ENCODE data around the gene AUTS2. TPM values are rescaled to one million over a fixed set of nuclear protein-coding genes. Genes with fewer than 3 reads are reported as not detected.

AUTS2 gene
- total and polyA plus RNA-seq, 9 of the 15 experiments (the other 6 are each of a cell fraction or from before 2014, with no cell fraction given): 0.58 TPM; not detected in 8

GRCh38 chr7:70622936-70623335, 1024.7 kb downstream of the AUTS2 start:
- Histone ChIP-seq H3K4me2 (ENCODE audit: insufficient read depth, low read length) (no peak overlapping the region), H3K9me3 (replicated peaks; ENCODE audit: control insufficient read depth, insufficient read depth, low read depth, low read length) (no peaks in the 10 kb centered on the region), H3K27ac (ENCODE audit: extremely low read depth, low read depth, low read length) (no peak overlapping the region), H3K9me1 (ENCODE audit: control insufficient read depth, insufficient read depth, low read length) (no peaks in the 10 kb centered on the region), H4K20me1 (replicated peaks; ENCODE audit: control insufficient read depth, insufficient read depth, low read length) (0 out of 2 replicates have a peak, but pooled peaks cover 8% of the 10 kb centered on the region), H3K9ac (ENCODE audit: insufficient read depth in 1 of 2, low read depth in 2 of 2, low read length in 2 of 2) (no peak overlapping the region), H2AFZ (ENCODE audit: low read depth, low read length) (no peak overlapping the region), H3K27me3 (ENCODE audit: control insufficient read depth in 2 of 2, insufficient read depth in 2 of 2, low read length in 2 of 2) (peaks cover 9 to 38% of the 10 kb centered on the region in 2 experiments), H3K36me3 (ENCODE audit: control insufficient read depth, insufficient read depth, low read length) (no peaks in the 10 kb centered on the region), H3K4me1 (replicated peaks in 1 of 2; ENCODE audit: control insufficient read depth in 2 of 2, insufficient read depth in 2 of 2, low read length in 2 of 2) (no peaks in the 10 kb centered on the region), H3K79me2 (ENCODE audit: control insufficient read depth, insufficient read depth, low read length) (no peaks in the 10 kb centered on the region), H3K4me3 (no peak overlapping the region)
- ChIA-PET POLR2A (no interaction called here), CTCF (ENCODE audit: low intra/inter-chr PET ratio) (no interaction called here)
- DNase-seq (ENCODE audit: extremely low read depth in 1 of 4, low spot score in 3 of 4) (no peak), FAIRE-seq (no peak), ATAC-seq (no peak)
- intact Hi-C loops (cut with micrococcal nuclease): no loop called here
- TF ChIP-seq SIN3B (IDR thresholded peaks at IDR 0.05; ENCODE audit: low read depth): no peak
- TF ChIP-seq ARID4B (CRISPR knock-in tag; IDR thresholded peaks at IDR 0.05): no peak
- no peak for TF ChIP-seq ZNF175 (CRISPR knock-in tag; IDR thresholded peaks at IDR 0.05; ENCODE audit: low read depth)
- no peak for TF ChIP-seq ZFPM2 (CRISPR knock-in tag; IDR thresholded peaks at IDR 0.05)
- no peak for TF ChIP-seq SNIP1 (IDR thresholded peaks at IDR 0.05; ENCODE audit: low read depth)
- TF ChIP-seq ZNF589 (CRISPR knock-in tag; IDR thresholded peaks at IDR 0.05; ENCODE audit: low read depth): no peak
- no peak for TF ChIP-seq CCAR2 (IDR thresholded peaks at IDR 0.05; ENCODE audit: low read depth, low read length)
- BruUV-seq (replicated peaks): no TSS peak
- WGBS (ENCODE audit: insufficient coverage, low coverage, missing lambda C conversion rate): 2% methylated on average over 5 of the region's 5 CpGs
- in situ Hi-C loops (cut with MboI): no loop called here
